CD4-positive, alpha-beta T cell treated with Interferon alpha-2 for 1 hour (primary cell): Measurements from ENCODE around the gene CEP131.
"Not testable (repeated sequence)": the region's sequence is repeated elsewhere in the genome, so short reads cannot be mapped to it uniquely, and the experiment has no call there.

ENCODE experiments used
- DNase-seq, 2 donors: peaks; one replicate each; pipeline ENCODE4 v3.0.0-alpha.2; 2020 to 2022

CEP131 gene

DNA sequence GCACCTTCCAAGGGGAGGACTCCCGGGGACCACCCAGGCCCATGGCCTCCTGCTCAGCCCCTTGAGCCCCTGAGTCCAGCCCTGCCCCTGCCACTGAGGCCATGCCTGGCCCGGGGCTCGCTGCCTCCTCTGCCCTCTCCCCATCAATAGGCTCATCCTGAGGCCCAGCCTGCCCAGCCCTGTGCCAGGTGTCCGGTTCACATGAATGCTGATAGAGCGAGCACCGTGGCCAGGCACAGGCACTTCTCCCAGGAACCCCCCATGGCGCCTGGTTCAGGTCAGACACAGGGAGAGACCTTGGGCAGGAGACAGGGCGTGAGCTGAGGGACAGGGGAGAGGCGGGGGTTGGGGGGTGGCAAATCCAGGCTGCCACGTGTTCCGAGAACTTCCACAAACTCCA is 60.3 kb downstream of the CEP131 start:
- no peak for DNase-seq

- DNase-seq: no peak
These were observed 60.8 kb downstream of the CEP131 start for GRCh38 chr17:81161972-81162371.

DNA sequence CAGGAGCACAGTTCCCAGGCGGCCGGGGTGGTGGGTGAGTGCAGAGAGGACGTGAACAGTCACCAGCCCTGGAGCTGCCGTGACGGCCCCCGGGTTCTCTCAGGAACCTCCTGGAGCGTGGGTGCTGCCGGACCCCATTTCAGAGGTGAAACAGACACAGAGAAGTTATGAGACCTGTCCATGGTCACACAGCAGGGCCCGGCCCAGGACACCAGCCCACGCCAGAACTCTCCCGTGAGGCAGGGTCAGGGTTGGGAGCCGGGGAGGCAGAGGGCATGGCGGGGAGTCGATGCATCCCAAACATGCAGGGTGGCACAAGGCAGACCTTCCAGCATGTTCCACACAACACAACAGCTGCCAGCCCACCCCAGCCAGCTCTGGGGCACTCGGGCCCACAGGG is 61.2 kb downstream of the CEP131 start:
- no peak for DNase-seq

GRCh38 chr17:81160747-81161453 is 61.9 kb downstream of the CEP131 start:
- no peak for DNase-seq

DNA sequence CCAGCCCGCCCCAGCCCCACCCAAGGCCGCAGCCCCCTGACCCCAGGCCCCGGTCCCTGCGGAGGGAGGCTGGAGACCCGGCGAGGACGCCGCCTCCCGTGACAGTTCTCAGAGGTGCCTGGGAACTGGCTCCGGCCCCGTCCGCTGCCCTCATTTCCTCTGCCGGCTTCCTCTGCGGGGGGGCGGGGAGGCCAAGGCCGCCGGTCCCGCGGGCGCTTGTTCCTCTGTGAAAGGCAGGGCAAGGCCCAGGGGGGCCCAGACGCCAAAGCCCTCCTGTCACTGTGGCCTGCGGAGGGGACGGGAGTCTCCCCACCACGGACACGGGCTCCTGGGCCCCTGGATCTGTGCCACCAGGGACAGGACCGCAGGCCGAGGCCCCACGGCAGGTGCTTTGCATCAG is 62.5 kb downstream of the CEP131 start:
- DNase-seq: peak; percentile 10 to 29

- DNase-seq: no peak
These were observed 63.0 kb downstream of the CEP131 start for GRCh38 chr17:81159611-81160265.

DNA sequence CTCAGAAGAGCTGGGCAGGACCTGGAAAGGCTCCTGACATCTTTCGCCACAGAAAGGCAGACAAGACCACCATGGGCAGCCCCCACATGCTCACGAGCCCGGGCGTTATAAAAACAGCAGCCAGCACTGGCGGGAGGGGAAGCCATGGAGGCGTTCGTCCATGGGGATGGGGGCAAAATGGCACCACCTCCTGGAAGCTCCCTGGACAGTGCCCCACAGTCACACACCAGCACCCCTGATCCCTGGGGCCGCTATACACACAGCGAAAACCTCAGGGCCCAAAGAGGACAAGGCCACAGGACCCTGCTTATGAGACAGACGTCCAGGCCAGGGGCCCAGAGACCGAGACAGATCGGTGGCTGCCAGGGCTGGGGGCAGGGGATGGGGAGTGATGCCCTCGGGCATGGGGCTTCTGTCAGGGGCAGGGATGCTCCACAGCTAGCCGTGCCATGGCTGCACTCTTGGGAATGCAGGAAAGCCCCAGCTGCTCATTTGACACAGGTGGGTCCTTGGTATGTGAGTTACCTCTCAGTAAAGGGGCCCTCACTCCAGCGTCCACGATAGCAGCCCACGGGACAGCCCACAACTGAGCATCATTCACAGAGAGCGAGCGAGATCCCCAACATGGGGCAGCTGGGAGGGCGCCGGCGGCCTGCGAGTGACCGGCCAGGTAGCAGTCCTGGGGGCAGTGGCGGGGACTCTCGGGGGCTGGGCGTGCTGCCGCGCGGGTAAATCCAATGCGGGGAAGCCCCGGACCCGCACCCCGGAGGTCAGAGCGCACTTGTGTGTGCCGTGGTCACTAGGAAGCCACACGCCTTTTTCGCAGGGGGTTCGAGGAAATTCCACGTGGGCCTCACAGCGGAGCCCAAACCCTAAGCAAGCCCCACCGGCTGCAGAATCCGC is 63.8 kb downstream of the CEP131 start:
- no peak for DNase-seq

DNA sequence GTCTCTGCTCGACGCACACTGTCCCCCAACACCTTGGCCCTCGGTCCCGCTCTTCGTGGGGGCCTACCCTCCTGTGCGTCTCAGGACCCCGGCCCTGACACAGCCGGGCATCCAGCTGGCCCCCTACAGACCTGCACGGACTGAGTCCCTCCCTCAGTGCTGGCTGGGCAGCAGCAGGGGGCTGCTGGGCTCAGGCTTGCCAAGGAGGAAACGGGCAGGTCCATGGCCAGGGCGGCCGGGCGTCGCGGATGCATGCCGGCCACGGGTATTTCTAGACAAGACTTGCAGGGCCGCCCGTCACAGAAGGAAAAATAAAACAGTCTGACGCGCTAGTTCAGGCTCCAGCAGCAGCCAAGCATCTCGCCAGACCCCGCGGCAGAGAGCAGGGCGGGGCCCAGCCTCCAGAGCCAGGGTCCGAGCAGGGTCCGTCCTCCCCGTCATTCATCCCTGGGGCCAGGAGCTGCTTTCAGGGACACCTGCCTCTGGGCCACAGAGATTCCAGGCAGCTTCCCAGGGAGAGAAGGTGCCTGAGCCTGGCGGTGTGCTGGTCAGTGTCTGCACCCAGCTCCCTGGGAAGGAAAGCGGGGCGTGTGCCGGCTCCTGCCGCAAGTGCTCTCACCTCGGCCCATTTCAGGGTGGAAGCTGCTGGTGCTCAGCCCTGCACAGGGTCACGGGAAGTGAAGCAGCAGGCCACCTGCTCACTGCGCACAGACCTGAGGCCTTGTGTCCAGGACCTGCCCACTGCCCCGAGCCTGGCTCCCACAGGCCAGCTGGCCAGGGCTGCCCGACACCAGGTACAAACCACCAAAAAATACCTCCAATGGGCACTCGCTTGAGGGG is 64.7 kb downstream of the CEP131 start:
- DNase-seq: no peak

GRCh38 chr17:81156866-81157805 is 65.6 kb downstream of the CEP131 start:
- no peak for DNase-seq

DNA sequence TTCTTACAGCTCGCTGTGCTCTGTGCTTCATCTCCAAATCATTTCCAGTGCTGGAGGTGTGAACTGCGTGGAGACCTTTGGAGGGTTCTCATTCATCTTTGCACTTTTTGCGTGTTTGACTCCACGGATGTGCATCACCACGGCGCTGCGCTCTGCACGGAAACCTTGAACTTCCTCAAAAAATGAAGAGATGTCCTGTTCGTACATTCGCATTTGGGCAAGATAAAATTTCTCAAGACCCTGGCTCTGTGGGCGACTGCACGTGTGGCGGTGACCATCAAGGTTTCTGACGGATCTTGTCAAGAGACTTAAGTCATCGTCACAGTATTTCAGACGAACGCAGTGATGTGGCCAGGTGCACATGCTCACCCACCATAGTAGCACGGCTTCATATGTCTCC is 67.8 kb downstream of the CEP131 start:
- DNase-seq: no peak

DNA sequence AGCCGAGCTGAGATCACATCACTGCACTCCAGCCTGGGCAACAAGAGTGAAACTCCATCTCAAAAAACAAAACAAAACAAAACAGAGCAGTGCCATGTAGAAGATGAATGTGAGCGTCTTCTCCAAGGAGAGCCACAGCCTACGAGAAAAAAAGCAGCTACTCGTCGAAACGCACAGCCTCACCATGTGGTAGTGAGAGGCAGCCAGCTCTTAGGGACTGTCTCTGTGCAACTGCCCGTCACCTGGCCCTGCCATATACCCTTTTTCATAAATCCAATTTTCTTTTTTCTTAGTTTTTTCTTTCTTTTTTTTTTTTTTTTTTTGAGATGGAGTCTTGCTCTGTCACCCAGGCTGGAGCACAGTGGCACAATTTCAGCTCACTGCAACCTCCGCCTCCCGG is 68.7 kb downstream of the CEP131 start:
- DNase-seq: not testable (repeated sequence)

DNA sequence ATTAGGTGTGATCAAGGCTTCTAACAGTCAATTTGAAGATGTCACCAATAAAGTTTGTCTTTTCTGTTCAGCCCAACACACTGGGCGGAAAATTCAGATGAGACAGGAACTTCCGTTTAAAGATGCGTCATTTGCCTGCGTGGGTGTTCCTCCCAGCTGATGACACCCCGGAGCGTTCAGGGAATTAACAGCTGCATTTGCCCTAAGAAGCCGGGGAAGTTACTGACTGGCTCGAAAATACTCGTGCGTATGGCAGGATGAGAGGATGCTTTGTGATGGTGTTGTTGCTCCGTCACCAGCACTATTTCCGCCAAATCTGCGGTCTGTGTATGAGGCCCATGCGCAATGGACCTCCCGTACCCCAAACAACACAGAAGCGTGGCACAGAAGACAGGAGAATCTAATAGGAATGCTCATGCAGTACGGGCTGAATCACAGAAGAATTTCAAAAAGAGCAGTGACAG is 69.4 kb downstream of the CEP131 start:
- peak; percentile 34 to 42 for DNase-seq

GRCh38 chr17:81152288-81152828 is 70.4 kb downstream of the CEP131 start:
- no peak for DNase-seq

GRCh38 chr17:81151278-81151677 is 71.5 kb downstream of the CEP131 start:
- no peak for DNase-seq

GRCh38 chr17:81150377-81151077 is 72.2 kb downstream of the CEP131 start:
- DNase-seq: peak in 1 of 2 donors; percentile 46

- peak in 1 of 2 donors; percentile 13 for DNase-seq
These were observed 73.7 kb downstream of the CEP131 start for GRCh38 chr17:81148986-81149533.

GRCh38 chr17:81148571-81148970 is 74.2 kb downstream of the CEP131 start:
- no peak for DNase-seq

DNA sequence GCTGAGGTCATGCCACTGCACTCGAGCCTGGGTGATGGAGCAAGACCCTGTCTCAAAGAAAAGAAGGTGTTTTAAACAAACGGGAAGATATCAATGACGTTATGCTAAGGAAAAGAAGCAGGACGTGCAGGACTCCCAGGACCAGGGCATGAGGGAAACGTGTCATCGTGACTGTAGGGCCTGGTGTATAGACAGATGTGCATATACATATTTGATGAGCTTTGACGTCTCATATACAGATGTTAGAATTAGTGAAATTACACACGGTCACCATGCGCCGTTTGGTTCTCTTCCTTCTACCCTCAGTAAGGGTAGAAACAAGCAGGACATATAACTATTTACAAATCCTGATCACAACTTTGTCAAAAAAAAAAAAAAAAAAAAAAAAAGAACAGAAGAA is 75.1 kb downstream of the CEP131 start:
- no peak for DNase-seq

GRCh38 chr17:81146208-81146607 is 76.6 kb downstream of the CEP131 start:
- DNase-seq: not testable (repeated sequence)

DNA sequence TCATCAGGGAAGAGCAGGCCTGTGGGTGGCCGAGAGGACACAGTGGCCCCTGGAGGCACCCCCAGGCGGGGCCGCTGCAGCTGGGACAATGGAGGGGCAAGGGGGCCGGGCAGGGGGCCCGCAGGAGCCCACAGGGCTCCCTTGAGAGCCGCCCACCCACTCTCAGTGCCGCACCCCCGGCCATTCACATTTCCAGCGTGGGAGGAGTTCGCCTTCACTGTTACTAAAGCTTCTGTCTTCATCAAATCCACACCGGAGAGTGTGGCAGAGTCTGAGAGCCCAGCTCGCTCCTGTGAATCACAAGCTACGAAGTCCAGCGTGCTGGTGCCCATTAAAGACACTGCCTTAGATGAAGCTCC is 78.4 kb downstream of the CEP131 start:
- no peak for DNase-seq
